Measurements from ENCODE around the gene TMUB1. TPM values are rescaled to one million over a fixed set of nuclear protein-coding genes. Genes with fewer than 3 reads are reported as not detected.

TMUB1 gene
- total and polyA plus RNA-seq, 9 of the 15 experiments (the other 6 are each of a cell fraction or from before 2014, with no cell fraction given), result 0.14 to 241 (median 74.1) TPM

- peak; percentile 60 for TF ChIP-seq CHD1 (IDR thresholded peaks at IDR 0.05; ENCODE audit: low read length)
- TF ChIP-seq TBL1XR1 (IDR thresholded peaks at IDR 0.05; ENCODE audit: low read length in 2 of 2), result 0 out of 4 replicates have a peak, but pooled peaks of 1 of the 2 experiments have one; percentile 2
- TF ChIP-seq LCOR (CRISPR knock-in tag; IDR thresholded peaks at IDR 0.05), result 0 out of 2 replicates have a peak, but pooled peaks have one; percentile 42
- peak; percentile 51; the same call in 1 of the 2 replicates for TF ChIP-seq ZNF263 (CRISPR knock-in tag; IDR thresholded peaks at IDR 0.05; ENCODE audit: borderline replicate concordance)
- TF ChIP-seq SP1 (CRISPR knock-in tag; IDR thresholded peaks at IDR 0.05), result no peak
- TF ChIP-seq ETV6 (IDR thresholded peaks at IDR 0.05; ENCODE audit: borderline replicate concordance in 1 of 2, low read depth in 2 of 2, low read length in 1 of 2), result no peak
- TF ChIP-seq ETV6 (CRISPR knock-in tag; IDR thresholded peaks at IDR 0.05; ENCODE audit: borderline replicate concordance), result no peak
- peak; percentile 59 for TF ChIP-seq NFIC (IDR thresholded peaks at IDR 0.05)
- TF ChIP-seq, protein P1, sequence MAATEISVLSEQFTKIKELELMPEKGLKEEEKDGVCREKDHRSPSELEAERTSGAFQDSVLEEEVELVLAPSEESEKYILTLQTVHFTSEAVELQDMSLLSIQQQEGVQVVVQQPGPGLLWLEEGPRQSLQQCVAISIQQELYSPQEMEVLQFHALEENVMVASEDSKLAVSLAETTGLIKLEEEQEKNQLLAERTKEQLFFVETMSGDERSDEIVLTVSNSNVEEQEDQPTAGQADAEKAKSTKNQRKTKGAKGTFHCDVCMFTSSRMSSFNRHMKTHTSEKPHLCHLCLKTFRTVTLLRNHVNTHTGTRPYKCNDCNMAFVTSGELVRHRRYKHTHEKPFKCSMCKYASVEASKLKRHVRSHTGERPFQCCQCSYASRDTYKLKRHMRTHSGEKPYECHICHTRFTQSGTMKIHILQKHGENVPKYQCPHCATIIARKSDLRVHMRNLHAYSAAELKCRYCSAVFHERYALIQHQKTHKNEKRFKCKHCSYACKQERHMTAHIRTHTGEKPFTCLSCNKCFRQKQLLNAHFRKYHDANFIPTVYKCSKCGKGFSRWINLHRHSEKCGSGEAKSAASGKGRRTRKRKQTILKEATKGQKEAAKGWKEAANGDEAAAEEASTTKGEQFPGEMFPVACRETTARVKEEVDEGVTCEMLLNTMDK (IDR thresholded peaks at IDR 0.05; ENCODE audit: borderline replicate concordance, insufficient read depth, low read depth, low read length, poor library complexity, severe bottlenecking), result peak; percentile 56
- TF ChIP-seq RBBP5 (IDR thresholded peaks at IDR 0.05; ENCODE audit: borderline replicate concordance, insufficient read depth, low read length, poor library complexity, severe bottlenecking), result peak; percentile 49
- TF ChIP-seq ZBTB34 (CRISPR knock-in tag; IDR thresholded peaks at IDR 0.05), result no peak
- TF ChIP-seq CHD4 (IDR thresholded peaks at IDR 0.05; ENCODE audit: insufficient read depth, insufficient replicate concordance, low read depth, low read length, poor library complexity, severe bottlenecking), result peak; percentile 42
- TF ChIP-seq KDM2B (CRISPR knock-in tag; IDR thresholded peaks at IDR 0.05), result no peak
- 0 out of 2 replicates have a peak, but pooled peaks have one; percentile 4 for TF ChIP-seq CREM (IDR thresholded peaks at IDR 0.05; ENCODE audit: low read depth)
- TF ChIP-seq, protein P2, sequence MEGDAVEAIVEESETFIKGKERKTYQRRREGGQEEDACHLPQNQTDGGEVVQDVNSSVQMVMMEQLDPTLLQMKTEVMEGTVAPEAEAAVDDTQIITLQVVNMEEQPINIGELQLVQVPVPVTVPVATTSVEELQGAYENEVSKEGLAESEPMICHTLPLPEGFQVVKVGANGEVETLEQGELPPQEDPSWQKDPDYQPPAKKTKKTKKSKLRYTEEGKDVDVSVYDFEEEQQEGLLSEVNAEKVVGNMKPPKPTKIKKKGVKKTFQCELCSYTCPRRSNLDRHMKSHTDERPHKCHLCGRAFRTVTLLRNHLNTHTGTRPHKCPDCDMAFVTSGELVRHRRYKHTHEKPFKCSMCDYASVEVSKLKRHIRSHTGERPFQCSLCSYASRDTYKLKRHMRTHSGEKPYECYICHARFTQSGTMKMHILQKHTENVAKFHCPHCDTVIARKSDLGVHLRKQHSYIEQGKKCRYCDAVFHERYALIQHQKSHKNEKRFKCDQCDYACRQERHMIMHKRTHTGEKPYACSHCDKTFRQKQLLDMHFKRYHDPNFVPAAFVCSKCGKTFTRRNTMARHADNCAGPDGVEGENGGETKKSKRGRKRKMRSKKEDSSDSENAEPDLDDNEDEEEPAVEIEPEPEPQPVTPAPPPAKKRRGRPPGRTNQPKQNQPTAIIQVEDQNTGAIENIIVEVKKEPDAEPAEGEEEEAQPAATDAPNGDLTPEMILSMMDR (IDR thresholded peaks at IDR 0.05 in 2 of 3, conservative IDR thresholded peaks at IDR 0.05 in 1 of 3; ENCODE audit: insufficient read depth in 2 of 3, low read depth in 1 of 3, low read length in 3 of 3), result peak in 2 of 3 experiments; percentile 31; a peak in 4 of 6 replicates
- no peak for TF ChIP-seq DEAF1 (CRISPR knock-in tag; IDR thresholded peaks at IDR 0.05)
Observed at GRCh38 chr7:151060416-151061212, 22.7 kb downstream of the TMUB1 start (continued).

Measured in K562 (cell line).